T-helper 17 cell (primary cell): ENCODE results near the gene SH3RF1. TPM values are rescaled to one million over a fixed set of nuclear protein-coding genes. Genes with fewer than 3 reads are reported as not detected.

Source experiments
- ATAC-seq: fragments of 150-1000 bp; cut with Tn5 transposase; 2 replicates; pipeline ENCODE4 v1.10.0; 2021; ENCODE audit warnings: mild to moderate bottlenecking, moderate library complexity
- DNase-seq, 3 donors: peaks; one replicate each; pipeline versions ENCODE4 v3.0.0 to v3.0.0-alpha.2; 2020 to 2021
- H3K9me3 ChIP-seq: one replicate; pipeline ENCODE4 v1.7.0; 2013; ENCODE audit warnings: low read length, mild to moderate bottlenecking; ENCODE audit not compliant: control insufficient read depth, poor library complexity, severe bottlenecking
- H3K27ac Mint-ChIP-seq: one replicate; pipeline ENCODE4 v1.8.0; 2022; ENCODE audit warnings: mild to moderate bottlenecking, moderate library complexity, mixed read lengths
- H3K27me3 Mint-ChIP-seq: one replicate; pipeline ENCODE4 v1.8.0; 2022; ENCODE audit warnings: mixed read lengths
- H3K36me3 Mint-ChIP-seq: one replicate; pipeline ENCODE4 v1.8.0; 2022; ENCODE audit warnings: low read depth, mixed read lengths
- H3K4me1 Mint-ChIP-seq: one replicate; pipeline ENCODE4 v1.8.0; 2022; ENCODE audit warnings: mild to moderate bottlenecking, mixed read lengths
- H3K4me3 Mint-ChIP-seq: one replicate; pipeline ENCODE4 v1.8.0; 2022; ENCODE audit warnings: mild to moderate bottlenecking, moderate library complexity, mixed read lengths
- total RNA-seq, 4 donors: library from RNA in 2 of 4; stranded (reverse) in 2 of 4; gene quantifications; one replicate each; pipeline ENCODE4 v1.2.3 and lab custom pipeline; 2022 to 2026

The SH3RF1 gene
- total RNA-seq, 2 donors from 2014 or later = 0.16 to 0.42 TPM

GRCh38 chr4:169051761-169052593 lies 218.8 kb downstream of the SH3RF1 start:
- no peak for DNase-seq
- no peaks in the 10 kb centered on the region for H3K9me3 ChIP-seq
- ATAC-seq = no peak
- Mint-ChIP-seq H3K4me1 (no peaks in the 10 kb centered on the region), H3K36me3 (no peaks in the 10 kb centered on the region), H3K27me3 (peaks cover 34% of the 10 kb centered on the region), H3K4me3 (no peak overlapping the region), H3K27ac (no peak overlapping the region)

GRCh38 chr4:169050881-169051760 lies 219.6 kb downstream of the SH3RF1 start:
- no peak overlapping the region for H3K27ac Mint-ChIP-seq
- no peaks in the 10 kb centered on the region for H3K4me1 Mint-ChIP-seq
- ATAC-seq (no peak), DNase-seq (no peak)
- H3K36me3 Mint-ChIP-seq = no peaks in the 10 kb centered on the region
- H3K27me3 Mint-ChIP-seq = peaks cover 25% of the 10 kb centered on the region
- no peaks in the 10 kb centered on the region for H3K9me3 ChIP-seq
- H3K4me3 Mint-ChIP-seq = no peak overlapping the region

- no peaks in the 10 kb centered on the region for H3K36me3 Mint-ChIP-seq
- peaks cover 19% of the 10 kb centered on the region for H3K27me3 Mint-ChIP-seq
- DNase-seq (no peak), ATAC-seq (no peak)
- no peak overlapping the region for H3K27ac Mint-ChIP-seq
- H3K4me1 Mint-ChIP-seq = no peaks in the 10 kb centered on the region
- no peak overlapping the region for H3K4me3 Mint-ChIP-seq
- no peaks in the 10 kb centered on the region for H3K9me3 ChIP-seq
These were observed 220.5 kb downstream of the SH3RF1 start for GRCh38 chr4:169050284-169050683.

- no peak for ATAC-seq
- Mint-ChIP-seq H3K27me3 (peaks cover 12% of the 10 kb centered on the region), H3K36me3 (no peaks in the 10 kb centered on the region), H3K27ac (no peak overlapping the region), H3K4me1 (no peaks in the 10 kb centered on the region), H3K4me3 (no peak overlapping the region)
- no peaks in the 10 kb centered on the region for H3K9me3 ChIP-seq
- DNase-seq = no peak
These were observed 221.8 kb downstream of the SH3RF1 start for GRCh38 chr4:169048868-169049414.

- Mint-ChIP-seq H3K27ac (no peak overlapping the region), H3K27me3 (peaks cover 16% of the 10 kb centered on the region), H3K4me3 (no peak overlapping the region), H3K4me1 (no peaks in the 10 kb centered on the region), H3K36me3 (no peaks in the 10 kb centered on the region)
- DNase-seq = no peak
- no peaks in the 10 kb centered on the region for H3K9me3 ChIP-seq
- ATAC-seq = no peak
These were observed 222.8 kb downstream of the SH3RF1 start for GRCh38 chr4:169047956-169048355.

- Mint-ChIP-seq H3K27ac (no peak overlapping the region), H3K36me3 (no peaks in the 10 kb centered on the region), H3K4me3 (no peak overlapping the region), H3K4me1 (no peaks in the 10 kb centered on the region), H3K27me3 (peaks cover 19% of the 10 kb centered on the region)
- ATAC-seq (no peak), DNase-seq (no peak)
- no peaks in the 10 kb centered on the region for H3K9me3 ChIP-seq
These were observed 224.7 kb downstream of the SH3RF1 start for GRCh38 chr4:169045862-169046584.

- H3K9me3 ChIP-seq = no peaks in the 10 kb centered on the region
- Mint-ChIP-seq H3K27me3 (peaks cover 19% of the 10 kb centered on the region), H3K4me3 (no peak overlapping the region), H3K4me1 (no peaks in the 10 kb centered on the region), H3K36me3 (no peaks in the 10 kb centered on the region), H3K27ac (no peak overlapping the region)
- no peak for DNase-seq
- no peak for ATAC-seq
These were observed 225.9 kb downstream of the SH3RF1 start for GRCh38 chr4:169044714-169045447.
